Spleen (tissue), 11 donors: ENCODE measurements around the gene RGR. TPM values are rescaled to one million over a fixed set of nuclear protein-coding genes. Genes with fewer than 3 reads are reported as not detected.

Experiments
- DNase-seq: peaks from one replicate; pipeline ENCODE4 v3.0.0-alpha.2; 2020
- H3K27ac ChIP-seq, 8 donors: fragments of 200-600 bp; sonication (generic) in 7 of 8; 1 replicate in 4 of 8; 2 replicates in 4 of 8; pipeline versions ENCODE4 v1.5.0 to v1.8.0; 2016 to 2021; ENCODE audit warnings: inconsistent platforms in 4 of 8, mild to moderate bottlenecking in 4 of 8, moderate library complexity in 1 of 8
- H3K27me3 ChIP-seq, 7 donors: fragments of 200-600 bp; sonication (generic) in 6 of 7; replicated peaks in 1 of 7; 1 replicate in 4 of 7; 2 replicates in 3 of 7; pipeline versions ENCODE4 v1.5.0 to v1.8.0; 2016 to 2021; ENCODE audit warnings: inconsistent platforms in 3 of 7, mild to moderate bottlenecking in 1 of 7
- H3K36me3 ChIP-seq, 6 donors: fragments of 200-600 bp; sonication (generic) in 5 of 6; 1 replicate in 4 of 6; 2 replicates in 2 of 6; pipeline versions ENCODE4 v1.5.0 to v1.8.0; 2016 to 2021; ENCODE audit warnings: inconsistent platforms in 2 of 6
- H3K4me1 ChIP-seq, 6 donors: fragments of 200-600 bp; sonication (generic) in 5 of 6; 1 replicate in 3 of 6; 2 replicates in 3 of 6; pipeline versions ENCODE4 v1.5.0 to v1.8.0; 2016 to 2021; ENCODE audit warnings: inconsistent platforms in 3 of 6
- H3K4me3 ChIP-seq, 8 donors: fragments of 200-600 bp; sonication (generic) in 7 of 8; 1 replicate in 4 of 8; 2 replicates in 4 of 8; pipeline versions ENCODE4 v1.5.0 to v1.8.0; 2016 to 2021; ENCODE audit warnings: inconsistent platforms in 4 of 8, mild to moderate bottlenecking in 4 of 8, moderate library complexity in 2 of 8
- H3K9me3 ChIP-seq, 8 donors: fragments of 200-600 bp; sonication (generic) in 7 of 8; 1 replicate in 4 of 8; 2 replicates in 4 of 8; pipeline versions ENCODE4 v1.5.0 to v1.8.0; 2016 to 2021; ENCODE audit warnings: inconsistent platforms in 4 of 8
- CTCF ChIP-seq, 11 experiments: fragments of 200-600 bp in 7 of 11; fragments of 450-650 bp in 4 of 11; sonication (generic) in 4 of 11; IDR thresholded peaks in 8 of 11; conservative IDR thresholded peaks in 3 of 11; 1 replicate in 7 of 11; 2 replicates in 4 of 11; pipeline versions ENCODE4 v1.4.0 to v1.8.0; 2016 to 2021; ENCODE audit warnings: antibody characterized with exemption in 11 of 11, inconsistent platforms in 4 of 11, mild to moderate bottlenecking in 1 of 11
- POLR2A ChIP-seq, 3 donors: fragments of 450-650 bp; IDR thresholded peaks; one replicate each; pipeline ENCODE4 v1.5.1; 2017; ENCODE audit warnings: antibody characterized with exemption in 3 of 3, mild to moderate bottlenecking in 1 of 3
- POLR2AphosphoS5 ChIP-seq, 3 donors: sonication (generic); formaldehyde crosslinking; IDR thresholded peaks; one replicate each; pipeline ENCODE4 v1.5.1; 2017; ENCODE audit warnings: antibody characterized with exemption in 3 of 3
- WGBS, 5 donors: extraction: QIAGEN DNeasy Blood & Tissue Kit in 3 of 5; methylation state at CpG; one replicate each; pipeline versions ENCODE4 v1.1.5 to v1.1.7; 2013 to 2018; 5-methylcytosine and 5-hydroxymethylcytosine counted together
- intact Hi-C: fragments of 100-400 bp; cut with DNase I; formaldehyde crosslinking; loops from one replicate; pipeline ENCODE4 v1.15.0; 2023; ENCODE audit warnings: low total_unique reads
- polyA plus RNA-seq, 3 donors: library from polyadenylated mRNA; stranded (reverse); fragments of 200-250 nt; gene quantifications; one replicate each; pipeline ENCODE4 v1.2.1, GENCODE V29; 2013
- total RNA-seq, 7 donors: library from RNA; depleted of rRNA in 3 of 7; stranded (reverse); fragments of >200 nt in 3 of 7; fragmentation: NEBNext Ultra II Directional in 4 of 7; extraction: Animal tissue kit (Norgen Biotek cat#: 25700) in 4 of 7; gene quantifications; one replicate each; pipeline versions ENCODE4 v1.1.0 to v1.2.1, GENCODE V29; 2016 to 2021
- donor health status: healthy with polysubstance abuse.
- donor health status: DM: no; HTN: no; CAD: no; lungs with moderate emphysema.
- donor health status: DM: no; HTN: no; CAD: no.
- donor health status: Bipolar disorder and iron deficiency.
- donor health status: healthy.
- donor health status: DM: no; HTN: no; CAD: no.
- donor health status: DM: yes; HTN: yes; CAD: no.

RGR gene
- total and polyA plus RNA-seq, 10 donors: not detected

- Histone ChIP-seq H3K9me3 (no peaks in the 10 kb centered on the region), H3K27me3 (peaks cover 6 to 45% (median 21%) of the 10 kb centered on the region in 7 donors), H3K4me3 (no peak overlapping the region), H3K27ac (no peak overlapping the region), H3K4me1 (peaks cover 0 to 39% (median 19%) of the 10 kb centered on the region in 6 donors), H3K36me3 (no peaks in the 10 kb centered on the region)
- peak; percentile 58 for DNase-seq
- WGBS, 5 donors: 79 to 92% (median 86%) methylated on average over 7 of the region's 7 CpGs
- TF ChIP-seq POLR2AphosphoS5 (IDR thresholded peaks at IDR 0.05) (no peak), CTCF (IDR thresholded peaks at IDR 0.05 in 8 of 11, conservative IDR thresholded peaks at IDR 0.05 in 3 of 11) (no peak), POLR2A (IDR thresholded peaks at IDR 0.05) (no peak)
- intact Hi-C loops: no loop called here
Observed at GRCh38 chr10:84198206-84198915, 46.5 kb upstream of the RGR start.

GRCh38 chr10:84200537-84201243, 44.2 kb upstream of the RGR start:
- peaks cover 0 to 18% (median under 1%) of the 10 kb centered on the region in 6 donors for H3K4me1 ChIP-seq
- DNase-seq: peak; percentile 66
- H3K27ac ChIP-seq: peak overlapping the region in 4 of 8 donors; percentile 24 to 75 (median 54)
- H3K36me3 ChIP-seq: no peaks in the 10 kb centered on the region
- TF ChIP-seq CTCF (IDR thresholded peaks at IDR 0.05 in 8 of 11, conservative IDR thresholded peaks at IDR 0.05 in 3 of 11): no peak
- peak in 1 of 3 donors; percentile 35 for TF ChIP-seq POLR2AphosphoS5 (IDR thresholded peaks at IDR 0.05)
- H3K27me3 ChIP-seq: peaks cover 0 to 22% (median 4%) of the 10 kb centered on the region in 7 donors
- H3K4me3 ChIP-seq: no peak overlapping the region
- 71 to 84% (median 77%) methylated on average over 11 of the region's 11 CpGs for WGBS, 5 donors
- intact Hi-C loops: no loop called here
- H3K9me3 ChIP-seq: no peaks in the 10 kb centered on the region

GRCh38 chr10:84201244-84201606, 43.6 kb upstream of the RGR start:
- peaks cover 0 to 17% (median 0%) of the 10 kb centered on the region in 6 donors for H3K4me1 ChIP-seq
- no peaks in the 10 kb centered on the region for H3K36me3 ChIP-seq
- no peak for TF ChIP-seq CTCF (IDR thresholded peaks at IDR 0.05 in 8 of 11, conservative IDR thresholded peaks at IDR 0.05 in 3 of 11)
- peak in 1 of 3 donors; percentile 55 for TF ChIP-seq POLR2AphosphoS5 (IDR thresholded peaks at IDR 0.05)
- TF ChIP-seq POLR2A (IDR thresholded peaks at IDR 0.05): no peak
- peak overlapping the region in 5 of 8 donors; percentile 24 to 75 (median 45) for H3K27ac ChIP-seq
- intact Hi-C loops: no loop called here
- H3K9me3 ChIP-seq: no peaks in the 10 kb centered on the region
- peaks cover 0 to 16% (median 0%) of the 10 kb centered on the region in 7 donors for H3K27me3 ChIP-seq
- H3K4me3 ChIP-seq: no peak overlapping the region
- 44 to 74% (median 57%) methylated on average over 6 of the region's 6 CpGs for WGBS, 5 donors
- DNase-seq: no peak

GRCh38 chr10:84201682-84202081, 43.2 kb upstream of the RGR start:
- Histone ChIP-seq H3K27me3 (peaks cover 0 to 12% (median 0%) of the 10 kb centered on the region in 7 donors), H3K4me1 (peaks cover 0 to 14% (median 0%) of the 10 kb centered on the region in 6 donors), H3K4me3 (no peak overlapping the region), H3K36me3 (no peaks in the 10 kb centered on the region), H3K27ac (peak overlapping the region in 5 of 8 donors; percentile 24 to 75 (median 45)), H3K9me3 (no peaks in the 10 kb centered on the region)
- peak; percentile 56 for DNase-seq
- WGBS, 5 donors: 89 to 96% (median 93%) methylated on average over 11 of the region's 11 CpGs
- no peak for TF ChIP-seq CTCF (IDR thresholded peaks at IDR 0.05 in 8 of 11, conservative IDR thresholded peaks at IDR 0.05 in 3 of 11)
- no peak for TF ChIP-seq POLR2A (IDR thresholded peaks at IDR 0.05)
- TF ChIP-seq POLR2AphosphoS5 (IDR thresholded peaks at IDR 0.05): no peak
- intact Hi-C loops: no loop called here
